A549 treated with dexamethasone at 1 μM for 4 hours (cell line): ENCODE data around the gene KPNA4. TPM values are rescaled to one million over a fixed set of nuclear protein-coding genes. Genes with fewer than 3 reads are reported as not detected.

Experiments used
- total RNA-seq: library from RNA; stranded (reverse); fragments of 200-300 nt; extraction: Qiagen RNA extraction; gene quantifications from 5 replicates; pipeline ENCODE4 v1.2.3, GENCODE V29; 2022

The KPNA4 gene
- total RNA-seq, result 28.6 to 42.2 TPM (median 38.7 TPM) in 5 replicates

GRCh38 chr3:160565442-160566403 is at the start of gene KPNA4:
Gene KPNA4 (minus strand): TSS chr3:160565571. CDS start chr3:160565282, 289 bp downstream.

GRCh38 chr3:160449636-160450598 is 115.5 kb downstream of the KPNA4 start, which contains the start of gene TRIM59:
Gene TRIM59 (minus strand): TSS chr3:160449786. CDS start chr3:160439183, 10,603 bp downstream.

Other genes with a start within 250 kb of the KPNA4 start
- gene IFT80, start 166.3 kb downstream of the KPNA4 start, total RNA-seq, result 11.1 to 14.2 TPM (median 13.3 TPM) in 5 replicates
- 77.4 to 131 TPM (median 104 TPM) in 5 replicates for gene SMC4, start 165.9 kb downstream of the KPNA4 start, total RNA-seq
- 7.9 to 10.7 TPM (median 8.7 TPM) in 5 replicates for gene TRIM59, start 115.8 kb downstream of the KPNA4 start, total RNA-seq
- 0.23 to 0.67 TPM (median 0.40 TPM) in 5 replicates for gene ARL14, start 111.6 kb upstream of the KPNA4 start, total RNA-seq
- gene PPM1L, start 190.7 kb upstream of the KPNA4 start, total RNA-seq, result 0.27 to 0.90 TPM (median 0.65 TPM) in 5 replicates